Right cardiac atrium (tissue), 5 donors: Measurements from ENCODE around the gene METTL5. TPM values are rescaled to one million over a fixed set of nuclear protein-coding genes. Genes with fewer than 3 reads are reported as not detected.
A peak's percentile ranks its signal among the peaks of the same experiment; 100 is the strongest.
"Not testable (repeated sequence)": the region's sequence is repeated elsewhere in the genome, so short reads cannot be mapped to it uniquely, and the experiment has no call there.

Source experiments
- ATAC-seq, 2 donors: fragments of 200-7000 bp; cut with Tn5 transposase; one replicate each; pipeline versions ENCODE4 v1.8.0 to v1.9.1; 2020; ENCODE audit warnings: moderate library complexity in 2 of 2, mild to moderate bottlenecking in 1 of 2
- DNase-seq, 3 donors: peaks; one replicate each; pipeline ENCODE4 v3.0.0-alpha.2; 2020
- H3K27ac ChIP-seq: one replicate; pipeline ENCODE4 v1.5.1; 2013; ENCODE audit warnings: mild to moderate bottlenecking, low read length, control low read depth, moderate library complexity
- H3K27me3 ChIP-seq: one replicate; pipeline ENCODE4 v1.6.1; 2013; ENCODE audit not compliant: control insufficient read depth, insufficient read depth
- H3K4me1 ChIP-seq: one replicate; pipeline ENCODE4 v1.6.1; 2013; ENCODE audit warnings: low read length; ENCODE audit not compliant: control insufficient read depth, insufficient read depth
- H3K4me3 ChIP-seq: one replicate; pipeline ENCODE4 v1.5.1; 2013; ENCODE audit warnings: low read length, control low read depth
- H3K9me3 ChIP-seq: one replicate; pipeline ENCODE4 v1.6.1; 2013; ENCODE audit warnings: low read length; ENCODE audit not compliant: control insufficient read depth
- WGBS: extraction: QIAGEN DNeasy Blood & Tissue Kit; methylation state at CpG from one replicate; pipeline ENCODE4 v1.1.7; 2013; 5-methylcytosine and 5-hydroxymethylcytosine counted together
- intact Hi-C, 4 donors: fragments of 100-400 bp; cut with DNase I; formaldehyde crosslinking; loops; one replicate each; pipeline versions ENCODE4 v1.11.0 to v1.14.0; 2022 to 2023
- long read RNA-seq, 4 donors: library from polyadenylated mRNA; unstranded; transcript quantifications; one replicate each; pipeline ENCODE4 v2.0.0, GENCODE V29; 2020 to 2021
- polyA plus RNA-seq: library from polyadenylated mRNA; stranded (reverse); fragments of 200-250 nt; gene quantifications from one replicate; pipeline ENCODE4 v1.2.3, GENCODE V29; 2013
- total RNA-seq, 4 donors: library from RNA; stranded (reverse); fragmentation: NEBNext Ultra II Directional; extraction: Animal tissue kit (Norgen Biotek cat#: 25700); gene quantifications; one replicate each; pipeline ENCODE4 v1.2.1, GENCODE V29; 2021
- donor health status: healthy with polysubstance abuse.
- donor health status: DM: no; HTN: yes; CAD: no.
- donor health status: DM: no; HTN: no; CAD: no.
- donor health status: DM: no; HTN: yes; CAD: no; lungs with severe emphysema.
- donor health status: DM: yes; HTN: yes; CAD: no.

METTL5 gene
- total RNA-seq = 10 to 100 TPM; 51.3 to 62.3 (median 58.1) TPM
- 94.1 TPM for polyA plus RNA-seq
- long read RNA-seq, donor 1, transcript METTL5-201 (7 exons, 1,010 nt) = minor isoform, 8 of 42 reads
- long read RNA-seq, donor 1, transcript METTL5-203 (8 exons, 800 nt) = minor isoform, 8 of 42 reads
- long read RNA-seq, donor 1, transcript METTL5-206 (8 exons, 880 nt) = major isoform, 16 of 42 reads
- long read RNA-seq, donor 1, partial matches to known transcripts = 3 of 42 reads
- long read RNA-seq, donor 1, other reads (novel, unspliced or antisense) = 6 of 42 reads
- long read RNA-seq, donor 2, transcript METTL5-206 (8 exons, 880 nt) = major isoform, 11 of 27 reads
- long read RNA-seq, donor 2, transcript METTL5-203 (8 exons, 800 nt) = minor isoform, 7 of 27 reads
- long read RNA-seq, donor 2, partial matches to known transcripts = 1 of 27 reads
- long read RNA-seq, donor 2, other reads (novel, unspliced or antisense) = 4 of 27 reads
- long read RNA-seq, donor 3, transcript METTL5-206 (8 exons, 880 nt) = major isoform, 17 of 39 reads
- long read RNA-seq, donor 3, transcript METTL5-203 (8 exons, 800 nt) = minor isoform, 12 of 39 reads
- long read RNA-seq, donor 3, transcript METTL5-201 (7 exons, 1,010 nt) = minor isoform, 5 of 39 reads
- long read RNA-seq, donor 3, partial matches to known transcripts = 1 of 39 reads
- long read RNA-seq, donor 3, other reads (novel, unspliced or antisense) = 4 of 39 reads
- long read RNA-seq, donor 4, transcript METTL5-203 (8 exons, 800 nt) = major isoform, 9 of 27 reads
- long read RNA-seq, donor 4, transcript METTL5-206 (8 exons, 880 nt) = minor isoform, 7 of 27 reads
- long read RNA-seq, donor 4, partial matches to known transcripts = 1 of 27 reads
- long read RNA-seq, donor 4, other reads (novel, unspliced or antisense) = 6 of 27 reads

DNA sequence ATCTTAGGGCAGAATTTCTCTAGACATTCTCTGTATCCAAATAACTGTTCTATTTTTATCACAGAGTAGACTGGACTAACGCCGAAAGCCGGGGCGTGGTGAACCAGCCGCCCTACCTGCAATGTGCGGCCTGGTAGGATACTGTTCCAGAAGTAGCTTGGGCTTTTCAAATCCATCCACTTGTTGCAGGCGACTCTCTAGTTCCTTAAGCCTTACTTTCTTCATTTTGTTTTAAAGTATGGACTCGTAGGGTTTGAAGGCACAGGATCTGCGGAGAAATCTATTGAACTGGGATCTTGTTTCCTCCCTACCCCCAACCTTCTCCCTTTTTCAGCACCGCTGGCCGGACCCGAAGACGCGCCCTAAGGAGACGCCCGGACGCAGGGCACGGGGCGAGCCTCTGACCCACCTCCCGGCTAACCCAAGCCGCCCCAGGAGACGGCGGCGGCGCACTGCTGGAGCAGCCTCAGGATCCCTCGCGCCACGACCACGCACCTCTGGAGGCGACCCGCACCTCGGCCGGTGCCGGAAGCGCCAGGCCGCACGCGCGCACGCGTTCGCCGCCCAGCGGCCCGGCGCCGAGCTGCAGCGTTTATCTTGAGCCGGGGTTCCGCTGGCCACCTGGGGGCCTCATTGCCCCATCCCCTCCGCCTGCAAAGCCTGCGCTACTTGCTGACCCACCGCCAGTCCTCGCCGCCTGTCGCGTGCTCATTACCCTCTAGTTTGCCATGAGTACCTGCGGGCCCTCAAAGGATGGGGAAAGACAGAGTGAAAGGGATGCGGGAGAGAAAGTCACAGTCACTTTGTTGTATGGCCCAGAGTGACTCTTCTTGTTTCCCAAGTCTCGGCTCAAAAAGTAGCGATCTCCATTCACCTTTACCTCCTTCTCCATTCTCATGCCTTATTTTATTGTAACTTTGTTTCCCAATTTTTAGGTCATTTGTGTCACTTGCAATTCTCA, at the start of gene METTL5:
Gene METTL5, minus strand, starts transcription at position 533 of the 961 bp plus-strand sequence. Its CDS starts 308 bp downstream, at position 225.
- peak within 1 kb of the TSS; percentile 61 for H3K4me3 ChIP-seq
- peak within 1 kb of the TSS; percentile 22 for H3K27ac ChIP-seq
- WGBS = 2% methylated on average over 61 of the region's 61 CpGs
- ATAC-seq (peak; percentile 70 to 75), DNase-seq (peak; percentile 85 to 94 (median 93))
- no peaks in the 10 kb centered on the region for H3K9me3 ChIP-seq
- no peaks in the 10 kb centered on the region for H3K27me3 ChIP-seq
- intact Hi-C loops = loop anchor here (5.0 to 10.0 kb wide), 3 partner anchors 53 to 103 kb away; no protein-coding TSS in a partner anchor
- H3K4me1 ChIP-seq = no peaks in the 10 kb centered on the region

DNA sequence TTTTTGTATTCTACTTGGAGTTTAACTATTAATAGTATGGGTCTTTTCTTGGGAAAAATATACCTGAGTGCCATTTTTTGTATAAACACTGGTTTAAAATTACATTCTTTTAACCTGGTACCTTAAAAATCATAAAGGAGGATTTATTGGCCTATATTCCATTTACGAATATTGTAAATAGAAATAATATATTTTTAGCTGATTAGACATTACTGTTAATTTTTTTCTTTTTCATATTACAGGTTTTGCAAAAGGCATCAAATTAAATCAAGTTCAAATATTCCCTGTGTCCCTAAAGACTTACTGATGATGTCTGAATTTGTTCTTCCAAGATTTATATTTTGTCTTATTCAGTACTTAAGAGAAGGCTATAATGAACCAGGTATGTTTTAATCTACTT, 47.3 kb upstream of the METTL5 start:
- WGBS = 96% methylated on average over 1 of the region's 1 CpG
- DNase-seq (no peak), ATAC-seq (no peak)
- Histone ChIP-seq H3K4me3 (no peak overlapping the region), H3K9me3 (no peaks in the 10 kb centered on the region), H3K27me3 (no peaks in the 10 kb centered on the region), H3K4me1 (peaks cover 2% of the 10 kb centered on the region), H3K27ac (no peak overlapping the region)
- intact Hi-C loops = loop anchor here in 1 of 4 donors (2.0 kb wide), 1 partner anchor 45 kb away; the partner anchor contains the start of gene UBR3

DNA sequence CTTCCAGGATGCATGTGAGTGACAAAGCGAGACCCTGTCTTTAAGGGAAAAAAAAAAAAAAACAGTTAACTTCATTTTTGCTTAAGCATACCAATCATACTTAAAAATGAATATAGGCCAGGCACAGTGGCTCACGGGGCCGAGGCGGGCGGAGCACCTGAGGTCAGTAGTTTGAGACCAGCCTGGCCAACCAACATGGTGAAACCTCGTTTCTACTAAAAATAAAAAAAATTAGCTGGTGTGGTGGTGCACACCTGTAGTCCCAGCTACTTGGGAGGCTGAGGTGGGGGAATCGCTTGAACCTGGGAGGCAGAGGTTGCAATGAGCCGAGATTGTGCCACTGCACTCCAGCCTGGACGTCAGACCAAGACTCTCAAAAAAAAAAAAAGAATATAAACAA, 46.7 kb upstream of the METTL5 start:
- H3K4me3 ChIP-seq, H3K27ac ChIP-seq, H3K27me3 ChIP-seq, ATAC-seq, intact Hi-C loops, H3K9me3 ChIP-seq, DNase-seq, H3K4me1 ChIP-seq: not testable (repeated sequence)
- 89% methylated on average over 9 of the region's 9 CpGs for WGBS

DNA sequence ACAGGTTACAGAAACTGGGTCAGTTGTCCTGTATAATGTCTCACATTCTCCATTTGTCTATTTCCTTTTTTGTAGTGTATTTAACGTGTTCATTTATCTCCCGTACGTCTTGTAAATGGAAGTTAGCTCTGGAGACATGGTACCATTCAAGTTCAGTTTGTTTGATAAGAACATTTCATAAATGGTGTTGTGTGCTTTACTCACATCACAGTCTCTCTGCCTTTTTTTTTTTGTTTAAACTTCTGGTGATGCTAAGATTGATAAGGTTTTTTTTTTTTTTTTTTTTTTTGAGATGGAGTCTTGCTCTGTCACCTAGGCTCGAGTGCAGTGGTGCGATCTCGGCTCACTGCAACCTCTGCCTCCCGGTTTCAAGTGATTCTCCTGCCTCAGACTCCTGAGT, 44.2 kb upstream of the METTL5 start:
- ATAC-seq (no peak), DNase-seq (no peak)
- H3K4me3 ChIP-seq = no peak overlapping the region
- intact Hi-C loops = no loop called here
- H3K27ac ChIP-seq = no peak overlapping the region
- H3K4me1 ChIP-seq = peaks cover 4% of the 10 kb centered on the region
- no peaks in the 10 kb centered on the region for H3K27me3 ChIP-seq
- no peaks in the 10 kb centered on the region for H3K9me3 ChIP-seq
- WGBS = 72% methylated on average over 7 of the region's 7 CpGs

DNA sequence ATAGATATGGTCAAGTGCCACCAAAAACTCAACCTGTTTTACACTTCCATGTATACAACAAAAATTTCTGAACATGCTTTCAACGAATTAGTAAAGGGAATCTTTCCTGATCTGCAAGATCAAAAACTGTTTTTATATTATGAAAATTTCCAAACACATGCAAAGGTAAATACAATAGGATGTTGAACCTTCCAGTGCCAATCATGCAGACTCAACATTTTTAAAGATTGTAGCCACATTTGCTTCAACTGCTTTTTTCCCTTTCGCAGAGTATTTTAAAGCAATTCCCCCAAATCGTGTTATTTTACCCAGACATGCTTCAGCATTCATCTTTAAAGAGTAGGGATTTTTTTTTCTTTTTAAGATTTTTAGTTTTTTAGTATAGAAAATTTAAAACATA, 42.9 kb upstream of the METTL5 start:
- H3K27me3 ChIP-seq = no peaks in the 10 kb centered on the region
- H3K9me3 ChIP-seq = no peaks in the 10 kb centered on the region
- no peak for DNase-seq
- ATAC-seq = no peak
- peaks cover 6% of the 10 kb centered on the region for H3K4me1 ChIP-seq
- 87% methylated on average over 3 of the region's 3 CpGs for WGBS
- intact Hi-C loops = no loop called here
- no peak overlapping the region for H3K27ac ChIP-seq
- H3K4me3 ChIP-seq = no peak overlapping the region

DNA sequence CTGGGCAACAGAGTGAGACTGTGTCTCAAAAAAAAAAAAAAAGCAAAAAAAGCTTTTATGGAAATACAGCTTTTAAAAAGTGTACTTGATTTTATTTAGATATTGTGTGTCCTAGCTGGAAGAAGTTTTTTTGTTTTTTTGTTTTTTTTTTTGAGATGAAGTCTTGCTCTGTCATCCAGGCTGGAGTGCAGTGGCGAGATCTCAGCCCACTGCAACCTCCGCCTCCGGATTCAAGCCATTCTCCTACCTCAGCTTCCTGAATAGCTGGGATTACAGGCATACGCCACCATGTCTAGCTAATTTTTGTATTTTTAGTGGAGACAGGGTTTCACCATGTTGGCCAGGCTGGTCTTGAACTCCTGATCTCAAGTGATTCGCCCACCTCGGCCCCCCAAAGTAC, 41.5 kb upstream of the METTL5 start:
- H3K9me3 ChIP-seq, H3K4me1 ChIP-seq, intact Hi-C loops, H3K4me3 ChIP-seq, DNase-seq, H3K27ac ChIP-seq, H3K27me3 ChIP-seq, ATAC-seq: not testable (repeated sequence)
- WGBS = 96% methylated on average over 6 of the region's 6 CpGs

DNA sequence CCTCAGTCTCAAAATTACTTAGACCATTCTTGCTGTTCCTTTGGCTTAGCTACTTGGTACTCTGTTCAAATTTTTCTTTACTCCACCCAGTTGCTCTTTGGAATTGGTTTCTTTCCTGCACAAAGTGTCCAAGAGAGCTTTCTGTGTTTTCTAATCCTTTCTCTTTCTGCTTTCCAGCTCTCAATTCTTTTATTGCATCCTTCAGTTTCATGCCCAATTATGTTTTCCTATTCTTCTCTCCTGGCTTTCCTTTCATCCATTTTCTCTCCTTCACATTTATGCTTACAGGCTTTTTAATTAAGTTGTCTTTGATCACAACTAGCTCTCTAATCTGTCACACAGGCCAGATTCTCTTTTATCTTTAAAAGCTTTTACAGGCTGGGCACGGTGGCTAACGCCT, 40.8 kb upstream of the METTL5 start:
- Histone ChIP-seq H3K4me3 (no peak overlapping the region), H3K27ac (no peak overlapping the region), H3K4me1 (peaks cover 6% of the 10 kb centered on the region), H3K9me3 (no peaks in the 10 kb centered on the region), H3K27me3 (no peaks in the 10 kb centered on the region)
- intact Hi-C loops = no loop called here
- no peak for DNase-seq
- 46% methylated on average over 2 of the region's 2 CpGs for WGBS
- no peak for ATAC-seq

DNA sequence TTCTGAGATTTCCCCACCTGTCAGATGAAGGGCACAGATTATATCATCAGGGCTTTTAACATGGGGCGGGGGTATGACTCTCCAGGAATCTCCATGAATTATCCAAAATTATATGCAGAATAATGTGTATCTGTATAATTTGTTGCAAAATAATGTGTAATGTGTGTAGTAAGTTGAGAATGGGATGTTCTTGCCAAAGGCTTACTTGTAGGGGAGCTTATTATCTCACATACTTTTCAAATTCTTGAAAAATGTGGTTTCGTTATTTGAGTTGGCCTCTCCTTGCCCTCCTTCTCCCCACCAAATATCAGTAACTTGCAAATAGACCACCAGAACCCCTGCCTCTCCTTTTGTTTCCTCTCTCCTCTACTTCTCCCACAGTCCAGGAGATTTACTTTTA, 38.1 kb upstream of the METTL5 start:
- ATAC-seq (no peak), DNase-seq (no peak)
- intact Hi-C loops = no loop called here
- no peak overlapping the region for H3K27ac ChIP-seq
- H3K27me3 ChIP-seq = no peaks in the 10 kb centered on the region
- 70% methylated on average over 2 of the region's 2 CpGs for WGBS
- H3K4me1 ChIP-seq = peaks cover 4% of the 10 kb centered on the region
- no peaks in the 10 kb centered on the region for H3K9me3 ChIP-seq
- H3K4me3 ChIP-seq = no peak overlapping the region

DNA sequence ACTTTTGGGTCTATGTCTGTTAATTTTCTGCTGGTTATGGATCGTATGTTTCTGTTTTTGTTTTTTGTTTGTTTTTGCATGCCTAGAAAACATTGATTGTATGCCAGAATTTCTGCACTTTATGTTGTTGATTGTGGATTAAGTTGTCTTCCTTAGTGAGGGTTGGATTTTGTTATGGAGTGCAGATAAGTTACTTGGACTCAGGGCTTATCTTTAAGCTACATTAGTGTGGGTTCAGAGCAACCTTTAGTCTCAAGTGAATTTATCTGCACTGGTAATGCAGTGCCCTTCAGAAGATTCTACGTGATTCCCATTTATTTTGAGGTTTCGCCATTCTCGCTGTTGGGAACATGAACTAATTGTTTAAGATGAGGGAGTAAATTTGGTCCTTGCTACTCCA, 35.4 kb upstream of the METTL5 start:
- WGBS = 94% methylated on average over 4 of the region's 4 CpGs
- no peaks in the 10 kb centered on the region for H3K27me3 ChIP-seq
- ATAC-seq = no peak
- H3K4me3 ChIP-seq = no peak overlapping the region
- no peaks in the 10 kb centered on the region for H3K9me3 ChIP-seq
- no peak for DNase-seq
- no peak overlapping the region for H3K27ac ChIP-seq
- peaks cover 2% of the 10 kb centered on the region for H3K4me1 ChIP-seq
- intact Hi-C loops = no loop called here

DNA sequence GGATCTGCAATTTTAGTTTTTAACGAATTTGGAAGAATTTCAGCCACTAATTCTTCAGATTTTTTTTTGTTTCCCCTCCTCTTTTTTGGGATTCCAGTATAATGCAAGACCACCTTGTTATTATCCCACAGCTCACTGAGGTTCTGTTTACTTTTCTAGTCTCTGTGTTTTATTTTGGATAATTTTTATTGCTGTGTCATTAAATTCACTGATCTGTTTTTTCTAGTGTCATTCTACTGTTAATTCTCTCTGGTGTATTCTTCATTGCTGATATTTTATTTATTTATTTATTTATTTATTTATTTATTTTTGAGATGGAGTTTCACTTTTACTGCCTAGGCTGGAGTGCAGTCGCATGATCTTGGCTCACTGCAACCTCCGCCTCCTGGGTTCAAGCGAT, 34.7 kb upstream of the METTL5 start:
- Histone ChIP-seq H3K27ac (no peak overlapping the region), H3K9me3 (no peaks in the 10 kb centered on the region), H3K27me3 (no peaks in the 10 kb centered on the region), H3K4me1 (peaks cover 2% of the 10 kb centered on the region), H3K4me3 (no peak overlapping the region)
- DNase-seq (no peak), ATAC-seq (no peak)
- WGBS = 97% methylated on average over 4 of the region's 4 CpGs
- intact Hi-C loops = no loop called here
